GM18861 (cell line): ENCODE results near the gene KRT38.
"Not testable (repeated sequence)": the region's sequence is repeated elsewhere in the genome, so short reads cannot be mapped to it uniquely, and the experiment has no call there.

Experiments
- ATAC-seq: cut with Tn5 transposase; IDR thresholded peaks from one replicate; pipeline ENCODE4 v1.9.1; 2021; ENCODE audit not compliant: unreplicated experiment

Gene KRT38

DNA sequence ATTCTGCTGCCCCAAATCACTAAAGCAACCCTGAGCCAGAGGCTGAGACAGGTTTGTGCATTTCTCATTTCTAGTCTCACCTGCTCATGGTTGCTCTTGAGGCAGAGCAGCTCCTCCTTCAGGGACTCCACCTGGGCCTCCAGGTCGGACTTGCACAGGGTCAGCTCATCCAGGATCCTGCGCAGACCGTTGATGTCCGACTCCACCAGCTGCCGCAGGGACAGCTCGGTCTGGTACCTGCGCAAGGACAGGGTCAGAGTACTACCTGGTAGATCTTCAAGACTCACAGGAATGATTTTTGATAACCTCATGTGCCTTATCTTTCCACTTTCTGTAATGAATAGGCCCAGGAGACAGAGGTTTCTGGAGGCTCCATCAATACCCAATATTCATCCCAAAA, 44.4 kb downstream of the KRT38 start:
- no peak for ATAC-seq

DNA sequence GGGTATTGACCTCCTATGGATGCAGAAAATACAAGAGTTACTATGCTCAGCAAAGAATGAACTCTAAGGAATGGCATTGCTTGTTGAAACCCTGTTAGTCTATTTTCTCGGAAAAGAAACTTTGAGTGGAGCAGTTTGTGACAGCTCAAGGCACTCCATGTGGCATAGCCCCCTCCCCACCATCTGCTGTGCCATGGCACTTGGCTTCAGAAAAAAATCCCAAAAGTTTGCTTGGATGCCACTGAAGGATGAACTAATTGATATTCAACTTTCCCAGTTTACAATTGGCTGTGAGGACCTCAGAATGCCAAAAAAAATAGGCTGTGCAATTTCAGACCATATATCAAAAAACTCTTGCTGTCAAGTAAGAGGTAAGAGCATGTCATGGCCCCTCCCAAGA, 45.2 kb downstream of the KRT38 start:
- ATAC-seq: no peak

DNA sequence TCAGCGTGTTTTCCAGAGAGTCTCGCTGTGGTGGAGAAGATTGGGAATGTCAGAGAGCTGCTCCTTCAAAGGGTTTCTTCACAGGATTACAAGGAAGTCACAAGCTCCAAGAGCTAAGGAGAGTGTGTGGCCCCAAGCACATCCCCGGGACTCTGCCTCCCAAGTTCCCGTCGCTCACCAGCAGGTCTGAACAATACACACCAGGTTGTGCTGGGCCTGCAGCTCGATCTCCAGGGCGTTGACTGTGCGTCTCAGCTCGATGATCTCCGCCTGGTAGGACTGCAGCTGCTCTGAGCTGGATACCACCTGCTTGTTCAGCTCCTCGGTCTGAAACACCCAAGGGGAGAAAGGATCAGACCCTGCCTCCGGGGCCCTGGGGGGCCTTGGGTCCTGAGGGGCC, 45.7 kb downstream of the KRT38 start:
- ATAC-seq: not testable (repeated sequence)

DNA sequence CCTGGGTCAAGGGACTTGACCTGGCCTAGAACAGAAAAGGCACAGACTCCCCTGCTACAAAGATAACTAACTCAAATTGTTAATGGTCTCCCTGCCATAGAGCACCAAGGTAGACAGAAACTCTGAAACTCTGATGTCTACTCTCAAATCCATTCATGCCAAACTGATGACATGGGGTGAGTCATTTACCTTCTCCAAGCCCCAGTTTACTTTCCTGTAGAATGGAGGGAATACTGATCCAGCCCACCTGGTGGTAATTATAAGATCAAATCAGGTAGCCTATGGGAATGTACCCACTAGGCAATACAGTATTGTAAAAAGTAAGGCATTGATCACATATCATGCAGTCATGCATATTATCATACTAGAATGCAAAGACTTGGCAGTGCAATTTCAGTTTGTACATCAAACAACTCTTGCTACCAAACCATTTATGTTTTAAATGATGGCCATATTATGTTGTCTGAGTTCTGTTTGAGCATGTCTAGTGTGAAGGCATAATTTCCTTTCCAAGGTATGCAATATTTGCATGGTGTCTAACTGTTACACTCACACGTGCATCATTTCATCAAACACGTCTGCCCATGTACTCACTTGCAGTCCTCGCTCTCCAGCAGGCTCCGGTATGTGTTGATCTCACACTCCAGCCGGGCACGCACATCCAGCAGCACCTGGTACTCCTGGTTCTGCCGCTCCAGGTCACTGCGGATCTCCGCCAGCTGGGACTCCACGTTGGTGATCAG, 46.4 kb downstream of the KRT38 start:
- ATAC-seq: no peak

DNA sequence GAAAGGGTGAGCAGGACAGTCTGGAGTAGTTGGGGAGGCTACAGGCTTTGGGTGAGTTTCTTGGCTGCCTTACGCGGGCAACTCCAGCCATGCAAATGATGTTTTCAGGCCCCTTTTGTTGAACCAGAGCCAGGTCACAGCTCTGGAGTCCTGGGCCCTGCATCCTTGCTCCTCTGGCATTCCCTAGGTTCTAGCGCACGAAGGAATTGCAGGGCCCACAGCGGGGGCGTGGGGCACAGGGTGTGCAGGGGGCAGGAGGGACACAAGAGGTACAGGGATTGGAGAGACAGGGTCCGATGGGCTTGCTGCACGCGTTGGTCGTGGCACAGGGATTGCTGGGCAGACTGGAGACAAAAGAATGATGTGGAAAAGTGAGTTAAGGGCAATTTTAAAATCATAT, 47.0 kb downstream of the KRT38 start:
- ATAC-seq: no peak

DNA sequence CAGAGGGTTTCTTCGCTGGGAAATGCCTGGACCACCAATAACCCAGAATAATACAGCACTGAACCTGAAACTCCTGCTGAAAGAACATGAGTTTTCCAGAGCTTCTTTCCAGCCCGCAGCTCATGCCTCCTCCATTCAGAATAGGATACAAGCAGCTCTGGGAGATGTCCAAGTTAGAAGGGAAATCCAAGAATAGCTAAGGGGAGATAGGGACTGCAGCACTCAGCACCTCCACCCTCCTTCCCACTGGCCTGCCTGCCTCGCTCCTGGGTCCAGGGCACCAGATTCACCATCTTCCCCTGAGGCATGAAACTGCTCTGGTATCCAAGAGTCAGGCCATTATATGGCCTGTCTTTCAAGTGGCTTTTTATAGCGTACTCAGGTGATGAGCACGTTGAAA, 47.5 kb downstream of the KRT38 start:
- no peak for ATAC-seq

DNA sequence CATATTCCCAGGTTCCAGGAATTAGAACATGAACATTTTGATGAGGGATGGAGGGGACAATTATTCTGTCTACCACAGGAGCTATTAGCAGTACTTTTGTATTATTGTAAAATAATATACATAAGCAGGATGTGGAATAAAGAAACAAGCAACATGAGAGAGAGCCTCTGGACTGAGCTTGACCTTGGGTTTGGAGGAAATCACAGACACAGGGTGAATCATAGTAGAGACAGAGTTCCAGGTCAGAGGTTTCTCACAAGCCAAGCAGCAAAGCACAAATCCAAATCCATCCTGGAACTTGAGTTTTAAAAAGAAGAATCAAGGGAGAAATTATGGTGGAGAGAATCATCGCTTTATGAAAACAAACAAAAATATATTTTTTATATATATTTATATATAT, 48.5 kb downstream of the KRT38 start:
- no peak for ATAC-seq

DNA sequence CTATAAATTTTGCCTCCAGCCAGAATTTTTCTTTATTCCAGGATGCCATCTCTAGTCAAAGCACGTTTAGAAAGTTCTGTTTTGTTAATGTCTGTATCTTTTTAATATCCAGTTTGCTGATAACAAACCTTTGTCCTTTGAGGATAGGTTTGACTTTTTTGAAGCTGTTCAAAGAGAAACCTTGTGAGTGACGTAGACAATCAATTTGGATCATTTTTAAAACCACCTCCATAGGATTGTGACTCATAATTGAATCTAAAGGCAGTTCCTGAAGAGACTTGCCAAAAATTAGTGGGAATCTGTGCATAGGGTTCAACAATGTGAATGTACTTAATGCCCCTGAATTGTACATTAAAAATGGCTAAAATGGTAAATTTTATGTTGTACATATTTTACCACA, 49.2 kb downstream of the KRT38 start:
- ATAC-seq: no peak

DNA sequence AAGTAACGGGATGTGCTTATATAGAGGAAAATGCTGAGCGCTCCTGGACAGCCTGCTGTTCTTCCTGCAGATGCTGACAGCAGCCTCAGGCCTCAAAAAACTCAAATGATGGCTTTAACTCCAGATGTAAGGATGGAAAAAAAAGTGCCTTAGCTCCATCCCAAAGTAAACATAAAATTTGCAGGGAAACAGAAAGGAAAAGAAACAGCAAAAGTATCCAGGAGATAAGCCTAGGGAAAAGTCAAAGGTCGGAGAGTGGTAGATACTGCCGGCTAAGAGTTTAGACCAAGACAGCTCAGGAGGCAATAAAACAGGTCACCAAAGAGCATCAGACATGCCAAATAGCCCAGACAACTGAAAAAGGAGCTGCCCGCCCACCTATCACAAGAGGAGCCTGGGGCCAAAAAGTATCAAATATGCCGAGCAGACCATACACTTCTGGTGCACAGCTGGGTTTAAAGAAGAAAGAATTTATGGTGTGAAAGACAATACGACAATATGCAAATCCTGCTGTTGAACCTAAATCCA, 50.3 kb downstream of the KRT38 start:
- ATAC-seq: no peak

DNA sequence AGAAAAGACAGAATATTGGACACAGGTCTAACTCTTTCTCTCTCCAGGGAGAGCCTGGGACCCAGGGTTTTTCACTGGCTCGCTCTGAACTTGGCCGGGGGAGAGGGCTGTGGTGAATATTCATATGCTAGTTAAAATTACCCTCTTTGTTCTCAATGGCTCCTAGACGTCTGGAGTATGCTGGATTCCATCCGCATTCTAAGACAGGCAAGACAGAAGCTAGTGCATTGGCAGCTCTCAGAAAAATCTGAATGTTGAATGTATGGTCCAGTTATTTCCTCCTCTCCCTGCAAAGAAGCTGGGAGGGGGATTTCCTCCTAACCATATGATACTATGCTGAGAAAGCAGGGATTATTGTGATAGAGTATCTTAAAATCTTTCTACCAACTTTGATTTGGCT, 53.1 kb downstream of the KRT38 start:
- no peak for ATAC-seq

DNA sequence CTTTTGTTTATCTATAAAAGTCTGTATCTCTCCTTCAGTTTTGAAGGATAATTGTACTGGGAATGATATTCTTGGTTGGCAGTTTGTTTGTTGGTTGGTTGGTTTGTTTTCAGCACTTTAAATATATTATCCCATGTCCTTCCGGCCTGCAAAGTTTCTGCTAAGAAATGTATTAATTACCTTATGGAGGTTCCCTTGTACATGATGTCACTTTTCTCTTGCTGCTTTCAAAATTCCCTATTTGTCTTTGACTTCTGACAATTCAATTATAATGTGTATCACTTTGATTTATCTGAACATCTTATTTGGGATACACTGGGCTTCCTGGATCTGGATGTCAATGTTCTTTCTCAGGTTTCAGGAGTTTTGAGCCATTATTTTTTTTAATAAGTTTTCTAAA, 54.6 kb downstream of the KRT38 start:
- ATAC-seq: no peak
